GM10266 (cell line): ENCODE results near the gene OR10AG1.
A peak's percentile ranks its signal among the peaks of the same experiment; 100 is the strongest.

Source experiments
- DNase-seq: peaks from one replicate; pipeline ENCODE4 v3.0.0; 2012; ENCODE audit errors: extremely low spot score
- CTCF ChIP-seq: IDR thresholded peaks from 2 replicates; pipeline ENCODE4 v1.5.1; 2012; ENCODE audit warnings: mild to moderate bottlenecking, low read depth; ENCODE audit not compliant: control insufficient read depth, insufficient read depth; ENCODE audit errors: missing control alignments

Gene OR10AG1

GRCh38 chr11:55956521-55956920 lies 13.2 kb downstream of the OR10AG1 start:
- TF ChIP-seq CTCF = no peak
- DNase-seq = no peak

GRCh38 chr11:55949330-55949729 lies 20.4 kb downstream of the OR10AG1 start:
- no peak for TF ChIP-seq CTCF
- no peak for DNase-seq

- peak; percentile 4 for DNase-seq
Observed at GRCh38 chr11:55942785-55943392, 26.9 kb downstream of the OR10AG1 start.

GRCh38 chr11:55936300-55936699 lies 33.4 kb downstream of the OR10AG1 start, which contains the start of gene OR5I1:
Gene OR5I1, minus strand, starts transcription at chr11:55936400. Its CDS starts 0 bp downstream, at chr11:55936400.
- no peak for DNase-seq
- TF ChIP-seq CTCF = no peak

More at GRCh38 chr11:55942785-55943392, 26.9 kb downstream of the OR10AG1 start:
- peak; percentile 54 for TF ChIP-seq CTCF

GRCh38 chr11:55920537-55920936 lies 49.2 kb downstream of the OR10AG1 start:
- DNase-seq = no peak
- no peak for TF ChIP-seq CTCF
